GM21423 (cell line): Measurements from ENCODE around the gene PLD4.

ENCODE experiments used
- ATAC-seq: cut with Tn5 transposase; IDR thresholded peaks from one replicate; pipeline ENCODE4 v1.9.1; 2021; ENCODE audit warnings: mild to moderate bottlenecking, moderate library complexity; ENCODE audit not compliant: unreplicated experiment

PLD4 gene

GRCh38 chr14:104953896-104954656 lies 29.4 kb downstream of the PLD4 start:
- no peak for ATAC-seq

- ATAC-seq: no peak
Measured at GRCh38 chr14:104954746-104955395, 30.2 kb downstream of the PLD4 start.

- ATAC-seq: no peak
Measured at GRCh38 chr14:104955396-104955770, 30.7 kb downstream of the PLD4 start.

GRCh38 chr14:104956290-104956890 lies 31.7 kb downstream of the PLD4 start:
- no peak for ATAC-seq

- ATAC-seq: no peak
Measured at GRCh38 chr14:104957146-104958113, 32.8 kb downstream of the PLD4 start.

- ATAC-seq: no peak
Measured at GRCh38 chr14:104964546-104964945, 39.9 kb downstream of the PLD4 start.

GRCh38 chr14:104965561-104966231 lies 41.0 kb downstream of the PLD4 start:
- no peak for ATAC-seq

GRCh38 chr14:104966261-104966865 lies 41.7 kb downstream of the PLD4 start:
- no peak for ATAC-seq

GRCh38 chr14:104966981-104967385 lies 42.3 kb downstream of the PLD4 start:
- no peak for ATAC-seq

- ATAC-seq: no peak
Measured at GRCh38 chr14:104967386-104968152, 42.9 kb downstream of the PLD4 start.

- no peak for ATAC-seq
Measured at GRCh38 chr14:104968153-104968527, 43.5 kb downstream of the PLD4 start.

GRCh38 chr14:104968541-104969401 lies 44.1 kb downstream of the PLD4 start:
- no peak for ATAC-seq

GRCh38 chr14:104969741-104970230 lies 45.1 kb downstream of the PLD4 start:
- no peak for ATAC-seq

GRCh38 chr14:104970231-104971068 lies 45.8 kb downstream of the PLD4 start:
- no peak for ATAC-seq

- no peak for ATAC-seq
Measured at GRCh38 chr14:104971447-104972240, 47.0 kb downstream of the PLD4 start.

- ATAC-seq: no peak
Measured at GRCh38 chr14:104972301-104973134, 47.8 kb downstream of the PLD4 start.
